ENCODE results near the gene INAFM1. TPM values are rescaled to one million over a fixed set of nuclear protein-coding genes. Genes with fewer than 3 reads are reported as not detected.

INAFM1 gene
- total RNA-seq, 4 donors from 2014 or later: 6.0 to 13.6 (median 8.2) TPM

GRCh38 chr19:47255879-47256692 lies 18.6 kb upstream of the INAFM1 start, which contains the start of gene CCDC9:
TSS of gene CCDC9 (plus strand) at chr19:47256525. CDS start at chr19:47258401, 1,876 bp downstream.
- peak; percentile 95 to 99 for DNase-seq (ENCODE audit: low spot score in 2 of 2)
- TF ChIP-seq POLR2A (IDR thresholded peaks at IDR 0.05) (peak in 1 of 2 donors; percentile 57), CTCF (IDR thresholded peaks at IDR 0.05) (no peak)
- WGBS, 2 donors: 19 to 20% methylated on average over 44 to 53 of the region's 60 CpGs
- intact Hi-C loops (cut with DNase I; ENCODE audit: low total_unique reads): no loop called here
- H3K4me3 ChIP-seq (ENCODE audit: low read depth, poor library complexity, severe bottlenecking): peak within 1 kb of the TSS; percentile 42

- DNase-seq (ENCODE audit: low spot score in 2 of 2): peak; percentile 100
- H3K4me3 ChIP-seq (ENCODE audit: low read depth, poor library complexity, severe bottlenecking): peak overlapping the region; percentile 42
- 0 to 1% methylated on average over 35 to 39 of the region's 52 CpGs for WGBS, 2 donors
- intact Hi-C loops (cut with DNase I; ENCODE audit: low total_unique reads): no loop called here
- no peak for TF ChIP-seq POLR2A (IDR thresholded peaks at IDR 0.05)
- TF ChIP-seq CTCF (IDR thresholded peaks at IDR 0.05): no peak
These were observed 17.8 kb upstream of the INAFM1 start for GRCh38 chr19:47256693-47257410.

GRCh38 chr19:47257411-47258169 lies 17.1 kb upstream of the INAFM1 start:
- intact Hi-C loops (cut with DNase I; ENCODE audit: low total_unique reads): no loop called here
- TF ChIP-seq CTCF (IDR thresholded peaks at IDR 0.05): no peak
- no peak for TF ChIP-seq POLR2A (IDR thresholded peaks at IDR 0.05)
- WGBS, 2 donors: 2% methylated on average over 29 of the region's 29 CpGs
- peak overlapping the region; percentile 9 for H3K4me3 ChIP-seq (ENCODE audit: low read depth, poor library complexity, severe bottlenecking)
- DNase-seq (ENCODE audit: low spot score in 2 of 2): peak in 1 of 2 donors; percentile 59

GRCh38 chr19:47258434-47258833 lies 16.3 kb upstream of the INAFM1 start:
- no peak for DNase-seq (ENCODE audit: low spot score in 2 of 2)
- intact Hi-C loops (cut with DNase I; ENCODE audit: low total_unique reads): no loop called here
- 81 to 90% methylated on average over 9 of the region's 9 CpGs for WGBS, 2 donors
- H3K4me3 ChIP-seq (ENCODE audit: low read depth, poor library complexity, severe bottlenecking): no peak overlapping the region
- TF ChIP-seq CTCF (IDR thresholded peaks at IDR 0.05): no peak

- no peak for DNase-seq (ENCODE audit: low spot score in 2 of 2)
- TF ChIP-seq CTCF (IDR thresholded peaks at IDR 0.05) (no peak), POLR2A (IDR thresholded peaks at IDR 0.05) (no peak)
- H3K4me3 ChIP-seq (ENCODE audit: low read depth, poor library complexity, severe bottlenecking): no peak overlapping the region
- 90 to 91% methylated on average over 6 of the region's 6 CpGs for WGBS, 2 donors
- intact Hi-C loops (cut with DNase I; ENCODE audit: low total_unique reads): no loop called here
These were observed 15.7 kb upstream of the INAFM1 start for GRCh38 chr19:47258895-47259555.

Data from lower leg skin (tissue), 4 donors.